OCI-LY1 (cell line): ENCODE data around the gene FGGY.

Source experiments
- H2AFZ ChIP-seq: fragments of 200-600 bp; sonication (generic), shearing (Covaris generic); 2 replicates; pipeline ENCODE4 v1.6.0; 2014; ENCODE audit warnings: antibody characterized with exemption, mild to moderate bottlenecking, low read length
- H3F3A ChIP-seq: fragments of 200-600 bp; sonication (generic), shearing (Covaris generic); 2 replicates; pipeline ENCODE4 v1.6.0; 2014; ENCODE audit warnings: mild to moderate bottlenecking, antibody characterized with exemption, low read length, moderate library complexity; ENCODE audit not compliant: insufficient read depth
- H3K27ac ChIP-seq: fragments of 200-600 bp; sonication (generic); 2 replicates; pipeline ENCODE4 v1.5.1; 2014; ENCODE audit warnings: low read length, mixed run types, mild to moderate bottlenecking, low read depth; ENCODE audit not compliant: poor library complexity, severe bottlenecking
- H3K27me3 ChIP-seq: fragments of 200-600 bp; sonication (generic); 2 replicates; pipeline ENCODE4 v1.6.0; 2014; ENCODE audit warnings: antibody characterized with exemption, mild to moderate bottlenecking, low read length, moderate library complexity; ENCODE audit not compliant: insufficient read depth
- H3K36me3 ChIP-seq: fragments of 200-600 bp; sonication (generic); 2 replicates; pipeline ENCODE4 v1.6.1; 2014; ENCODE audit warnings: mild to moderate bottlenecking, antibody characterized with exemption, low read length, moderate library complexity, mixed read lengths; ENCODE audit not compliant: insufficient read depth
- H3K4me1 ChIP-seq: fragments of 200-600 bp; sonication (generic); 2 replicates; pipeline ENCODE4 v1.5.1; 2014; ENCODE audit warnings: mild to moderate bottlenecking, low read length, moderate library complexity; ENCODE audit not compliant: insufficient read depth, severe bottlenecking
- H3K4me2 ChIP-seq: fragments of 200-600 bp; sonication (generic), shearing (Covaris generic); 2 replicates; pipeline ENCODE4 v1.6.1; 2014; ENCODE audit warnings: low read length
- H3K4me3 ChIP-seq: fragments of 200-600 bp; sonication (generic); 2 replicates; pipeline ENCODE4 v1.5.1; 2014; ENCODE audit warnings: low read length, low read depth, mild to moderate bottlenecking, mixed read lengths; ENCODE audit not compliant: poor library complexity, severe bottlenecking
- H3K79me2 ChIP-seq: fragments of 200-600 bp; shearing (Covaris generic); 2 replicates; pipeline ENCODE4 v1.6.1; 2016; ENCODE audit warnings: mixed run types, low read length, mixed read lengths; ENCODE audit not compliant: insufficient read depth
- H3K9ac ChIP-seq: fragments of 200-600 bp; sonication (generic), shearing (Covaris generic); 2 replicates; pipeline ENCODE4 v1.6.1; 2014; ENCODE audit warnings: mild to moderate bottlenecking, low read length, mixed read lengths
- H3K9me2 ChIP-seq: fragments of 200-600 bp; sonication (generic), shearing (Covaris generic); 2 replicates; pipeline ENCODE4 v1.6.1; 2014; ENCODE audit warnings: low read depth, mild to moderate bottlenecking, low read length, mixed read lengths
- H3K9me3 ChIP-seq: fragments of 200-600 bp; shearing (Covaris generic); 2 replicates; pipeline ENCODE4 v1.6.1; 2014; ENCODE audit warnings: low read length, mixed read lengths
- H4K20me1 ChIP-seq: fragments of 200-600 bp; sonication (generic), shearing (Covaris generic); 2 replicates; pipeline ENCODE4 v1.6.0; 2016; ENCODE audit warnings: mild to moderate bottlenecking, low read length; ENCODE audit not compliant: insufficient read depth
- CTCF ChIP-seq: fragments of 200-600 bp; sonication (generic), shearing (Covaris generic); IDR thresholded peaks from 2 replicates; pipeline ENCODE4 v1.5.1; 2017; ENCODE audit warnings: mild to moderate bottlenecking, antibody characterized with exemption, low read length, moderate library complexity, mixed read lengths
- EZH2 ChIP-seq: fragments of 200-600 bp; sonication (generic), shearing (Covaris generic); IDR thresholded peaks from 2 replicates; pipeline ENCODE4 v1.8.0; 2017; ENCODE audit warnings: borderline replicate concordance, mixed run types, mild to moderate bottlenecking, antibody characterized with exemption, low read length, moderate library complexity, mixed read lengths

The FGGY gene

DNA sequence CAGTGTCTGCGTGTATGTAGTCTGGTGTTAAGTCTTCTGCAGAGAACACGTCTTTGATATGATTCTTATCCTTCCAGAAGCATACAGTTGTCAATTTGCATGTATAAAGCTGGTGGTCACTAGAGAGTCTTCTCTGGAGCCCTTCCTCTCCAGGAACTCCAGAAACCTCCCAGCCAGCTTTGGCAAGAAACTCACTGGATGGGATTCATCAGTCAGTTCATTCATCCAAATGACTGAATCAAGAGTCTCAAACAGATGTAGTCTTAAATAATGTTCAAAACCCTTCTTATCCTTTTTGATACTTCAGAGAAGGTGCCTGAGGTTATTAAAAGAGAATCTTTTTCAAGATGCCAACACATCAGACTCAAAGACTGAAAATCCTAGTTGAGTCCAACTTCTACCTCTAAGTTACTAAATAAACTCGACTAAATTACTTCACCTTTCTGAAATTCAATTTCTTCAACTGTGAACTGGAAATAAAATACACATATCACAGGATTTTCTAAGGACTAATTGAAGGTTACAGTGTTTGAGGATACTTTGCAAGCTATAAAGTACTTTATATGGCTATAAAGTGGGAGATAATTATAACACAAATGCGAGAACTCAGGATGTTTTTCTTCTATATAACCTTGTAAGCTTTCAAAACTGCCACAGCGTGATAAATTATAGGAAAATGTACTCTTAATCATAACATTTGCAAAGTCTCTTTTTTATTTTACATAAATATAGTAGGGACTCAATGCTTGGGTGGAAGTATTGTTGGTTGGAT is 252.4 kb downstream of the FGGY start:
- no peak for TF ChIP-seq CTCF
- TF ChIP-seq EZH2: no peak
- no peaks in the 10 kb centered on the region for H3K9me2 ChIP-seq
- no peak overlapping the region for H3K4me3 ChIP-seq
- H3K4me1 ChIP-seq: no peaks in the 10 kb centered on the region
- no peaks in the 10 kb centered on the region for H3K79me2 ChIP-seq
- no peaks in the 10 kb centered on the region for H3K27me3 ChIP-seq
- H3K4me2 ChIP-seq: no peak overlapping the region
- no peaks in the 10 kb centered on the region for H4K20me1 ChIP-seq
- no peaks in the 10 kb centered on the region for H3F3A ChIP-seq
- no peak overlapping the region for H2AFZ ChIP-seq
- H3K27ac ChIP-seq: no peak overlapping the region
- no peaks in the 10 kb centered on the region for H3K36me3 ChIP-seq
- H3K9ac ChIP-seq: no peak overlapping the region
- no peaks in the 10 kb centered on the region for H3K9me3 ChIP-seq

DNA sequence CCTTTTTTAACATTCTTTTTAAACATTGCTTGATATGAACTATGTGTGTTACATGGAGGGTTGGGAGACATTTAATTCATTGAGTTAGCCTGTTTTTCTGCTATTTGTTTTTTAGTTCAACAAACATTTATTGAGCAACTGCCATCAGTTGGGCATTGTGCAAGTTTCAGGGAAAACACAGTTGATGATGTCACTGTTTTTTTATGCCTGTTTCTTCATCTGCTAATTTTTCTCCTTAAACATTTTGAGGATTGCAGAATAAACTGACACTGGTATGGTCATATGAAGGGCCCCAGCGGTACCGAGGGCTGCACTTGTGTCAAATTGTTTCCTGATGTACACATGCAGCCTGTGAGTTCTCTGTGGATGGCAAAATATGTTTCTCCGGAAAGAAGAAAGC is 253.0 kb downstream of the FGGY start:
- H3K4me3 ChIP-seq: no peak overlapping the region
- no peaks in the 10 kb centered on the region for H3K27me3 ChIP-seq
- no peaks in the 10 kb centered on the region for H3K36me3 ChIP-seq
- no peaks in the 10 kb centered on the region for H3F3A ChIP-seq
- H3K4me2 ChIP-seq: no peak overlapping the region
- H3K79me2 ChIP-seq: no peaks in the 10 kb centered on the region
- H3K9ac ChIP-seq: no peak overlapping the region
- no peak overlapping the region for H2AFZ ChIP-seq
- no peak for TF ChIP-seq EZH2
- TF ChIP-seq CTCF: no peak
- no peaks in the 10 kb centered on the region for H3K9me2 ChIP-seq
- H3K9me3 ChIP-seq: no peaks in the 10 kb centered on the region
- no peaks in the 10 kb centered on the region for H3K4me1 ChIP-seq
- no peak overlapping the region for H3K27ac ChIP-seq
- no peaks in the 10 kb centered on the region for H4K20me1 ChIP-seq

DNA sequence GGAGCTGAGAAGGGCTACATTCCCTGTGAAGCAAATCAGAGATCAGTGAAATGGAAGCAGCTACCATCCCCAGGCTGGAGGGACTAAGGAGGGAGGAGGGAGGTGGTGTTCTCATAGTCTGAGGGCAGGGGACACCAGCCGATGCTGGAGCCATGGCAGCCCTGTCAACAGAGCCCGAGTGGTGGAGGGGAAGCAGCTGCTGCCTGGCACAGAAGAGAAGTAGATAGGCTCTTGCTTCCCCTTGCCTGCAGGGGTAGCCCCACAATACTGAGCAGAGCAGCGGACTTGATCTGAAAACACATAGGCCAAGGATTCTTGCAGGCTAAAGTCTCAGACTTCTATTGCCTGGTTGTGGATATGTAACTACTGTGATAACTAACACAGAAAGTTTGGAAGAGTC is 255.1 kb downstream of the FGGY start:
- Histone ChIP-seq H3K36me3 (no peaks in the 10 kb centered on the region), H2AFZ (no peak overlapping the region), H3K79me2 (no peaks in the 10 kb centered on the region), H3F3A (no peaks in the 10 kb centered on the region), H3K9me2 (no peaks in the 10 kb centered on the region), H3K27me3 (no peaks in the 10 kb centered on the region), H3K9me3 (no peaks in the 10 kb centered on the region), H3K4me3 (no peak overlapping the region), H3K4me1 (no peaks in the 10 kb centered on the region), H4K20me1 (no peaks in the 10 kb centered on the region), H3K27ac (no peak overlapping the region), H3K9ac (no peak overlapping the region), H3K4me2 (no peak overlapping the region)
- no peak for TF ChIP-seq EZH2
- no peak for TF ChIP-seq CTCF
